Mesenteric fat pad (tissue), 1 donor: ENCODE results near the gene TRIM42. TPM values are rescaled to one million over a fixed set of nuclear protein-coding genes. Genes with fewer than 3 reads are reported as not detected.

Experiments used
- DNase-seq: peaks from one replicate; pipeline ENCODE4 v3.0.0-alpha.2; 2020; ENCODE audit warnings: low spot score
- total RNA-seq: library from RNA; stranded (reverse); fragmentation: NEBNext Ultra II Directional; extraction: Animal tissue kit (Norgen Biotek cat#: 25700); gene quantifications from one replicate; pipeline ENCODE4 v1.2.1, GENCODE V29; 2021
- donor health status: DM: yes; HTN: yes; CAD: no.

TRIM42 gene
- total RNA-seq, 1 donor from 2014 or later: not detected

DNA sequence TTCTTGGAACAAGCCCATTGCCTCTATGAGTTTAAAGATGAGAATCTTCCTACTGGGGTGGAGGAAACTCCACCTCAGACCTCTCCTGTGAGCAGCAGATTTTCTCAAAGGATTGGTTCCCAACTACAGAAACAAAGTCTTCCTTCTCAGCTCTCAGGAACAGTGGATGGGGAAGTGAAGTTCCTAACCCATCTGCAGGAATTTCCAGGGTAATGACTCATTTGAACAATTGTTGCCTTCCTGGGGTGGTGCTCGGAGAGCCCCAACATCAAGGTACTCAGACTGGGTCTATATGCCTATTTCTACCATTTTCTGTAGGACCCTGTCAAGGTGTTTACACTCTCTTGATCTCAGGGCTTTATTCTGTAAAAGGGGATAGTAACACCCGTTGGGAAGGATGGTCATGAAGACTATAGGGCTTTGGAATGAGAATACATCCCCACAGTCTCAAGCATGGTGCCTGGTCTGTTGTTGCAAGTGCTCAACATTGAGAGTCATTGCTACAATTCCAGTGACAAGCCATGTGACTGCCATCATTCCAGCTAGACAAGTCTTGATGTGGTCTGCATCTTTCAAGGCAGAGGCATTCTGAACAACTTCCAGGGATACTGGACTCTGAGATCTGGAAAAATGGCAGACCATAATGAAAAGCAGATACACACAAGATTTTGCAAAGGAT lies 33.0 kb downstream of the TRIM42 start:
- DNase-seq: no peak

DNA sequence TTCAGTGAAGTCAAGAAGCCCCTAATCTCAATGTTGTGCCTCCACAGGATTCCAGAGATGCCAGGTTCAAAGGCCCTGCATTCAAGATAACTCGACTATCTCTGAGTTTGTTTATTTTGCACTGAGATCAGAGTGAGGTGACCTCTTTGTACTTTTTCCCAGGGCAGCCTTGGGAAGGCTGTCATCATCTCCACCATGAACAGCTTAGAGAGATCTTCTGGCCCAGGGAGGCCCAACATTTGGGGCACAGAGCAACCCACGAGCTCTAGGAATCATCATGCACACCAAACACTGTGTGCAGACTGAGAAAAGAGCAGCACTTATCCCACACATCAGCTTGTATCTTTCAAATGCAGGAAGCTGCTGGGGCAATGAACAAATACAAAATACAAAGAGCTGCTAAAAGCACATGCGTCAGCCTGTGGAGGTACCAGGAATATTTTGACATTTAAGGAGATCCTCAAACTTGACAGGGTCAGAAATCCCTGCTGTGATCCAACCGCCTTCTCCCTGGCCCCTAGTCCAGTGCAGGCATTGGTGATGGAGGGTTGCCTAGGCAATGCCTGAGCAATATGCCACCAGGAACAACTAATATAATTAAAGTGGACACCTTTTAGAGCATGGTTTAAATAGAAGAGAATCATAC lies 33.6 kb downstream of the TRIM42 start:
- no peak for DNase-seq

DNA sequence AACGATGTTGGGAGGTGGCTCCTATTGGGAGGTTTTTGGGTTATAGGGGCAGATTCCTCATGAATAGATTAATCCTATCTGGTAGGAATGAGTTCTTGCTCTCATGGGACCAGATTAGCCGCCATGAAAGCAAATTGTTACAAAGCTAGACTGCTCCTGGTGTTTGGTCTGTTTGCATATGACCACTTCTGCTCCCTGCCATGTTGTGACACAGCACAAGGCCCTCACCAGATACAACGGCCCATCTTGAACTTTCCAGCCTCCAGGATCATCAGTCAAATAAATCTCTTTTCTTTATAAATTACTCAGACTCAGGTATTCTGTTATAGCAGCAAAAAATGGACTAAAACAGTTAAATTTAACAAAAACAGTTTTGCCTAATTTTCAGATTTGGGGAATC lies 34.4 kb downstream of the TRIM42 start:
- DNase-seq: no peak

- DNase-seq: no peak
Measured at GRCh38 chr3:140715035-140715434, 37.2 kb downstream of the TRIM42 start.

GRCh38 chr3:140717921-140718320 lies 40.1 kb downstream of the TRIM42 start:
- DNase-seq: no peak

GRCh38 chr3:140719841-140720614 lies 42.2 kb downstream of the TRIM42 start:
- DNase-seq: no peak

GRCh38 chr3:140723576-140723975 lies 45.7 kb downstream of the TRIM42 start:
- DNase-seq: no peak

GRCh38 chr3:140724856-140725812 lies 47.3 kb downstream of the TRIM42 start:
- DNase-seq: no peak

DNA sequence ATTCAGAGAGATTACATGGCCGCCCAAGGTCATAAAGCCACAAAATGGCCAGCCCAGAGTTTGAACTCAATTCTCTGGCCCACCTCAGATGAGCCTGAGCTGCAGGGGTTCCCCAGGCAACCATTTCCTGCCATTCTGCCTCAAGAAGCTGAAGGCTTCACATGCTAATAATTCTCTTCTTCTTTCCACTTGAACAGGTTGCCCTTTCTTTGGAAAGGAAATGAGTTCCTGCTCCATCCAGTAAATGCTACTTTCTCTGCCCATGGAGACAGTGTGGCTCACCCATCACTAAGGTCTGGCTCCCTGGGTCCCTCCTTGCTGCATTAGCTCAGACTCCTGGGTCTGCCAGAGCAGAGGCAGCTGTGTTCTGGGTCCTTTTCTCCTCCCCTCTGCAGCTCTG lies 48.2 kb downstream of the TRIM42 start:
- no peak for DNase-seq

DNA sequence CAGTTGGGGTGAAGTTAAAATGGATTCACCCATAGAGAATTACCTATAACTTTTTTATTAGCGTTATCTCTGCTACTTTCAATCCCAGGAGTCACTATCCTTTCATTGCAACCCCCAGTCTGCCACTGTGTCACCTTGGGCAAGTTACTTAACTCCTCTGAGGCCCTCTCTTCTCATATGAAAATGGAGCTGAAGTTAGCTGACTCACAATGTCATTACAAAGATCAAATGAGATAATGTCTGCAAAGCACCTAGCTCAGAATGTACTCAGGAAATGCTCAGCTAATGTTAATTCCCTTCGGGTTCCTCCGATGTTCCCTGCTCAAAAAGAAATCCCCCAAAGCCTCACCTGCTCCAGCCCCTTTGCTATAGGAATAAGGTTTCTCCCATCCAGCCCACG lies 50.0 kb downstream of the TRIM42 start:
- no peak for DNase-seq

DNA sequence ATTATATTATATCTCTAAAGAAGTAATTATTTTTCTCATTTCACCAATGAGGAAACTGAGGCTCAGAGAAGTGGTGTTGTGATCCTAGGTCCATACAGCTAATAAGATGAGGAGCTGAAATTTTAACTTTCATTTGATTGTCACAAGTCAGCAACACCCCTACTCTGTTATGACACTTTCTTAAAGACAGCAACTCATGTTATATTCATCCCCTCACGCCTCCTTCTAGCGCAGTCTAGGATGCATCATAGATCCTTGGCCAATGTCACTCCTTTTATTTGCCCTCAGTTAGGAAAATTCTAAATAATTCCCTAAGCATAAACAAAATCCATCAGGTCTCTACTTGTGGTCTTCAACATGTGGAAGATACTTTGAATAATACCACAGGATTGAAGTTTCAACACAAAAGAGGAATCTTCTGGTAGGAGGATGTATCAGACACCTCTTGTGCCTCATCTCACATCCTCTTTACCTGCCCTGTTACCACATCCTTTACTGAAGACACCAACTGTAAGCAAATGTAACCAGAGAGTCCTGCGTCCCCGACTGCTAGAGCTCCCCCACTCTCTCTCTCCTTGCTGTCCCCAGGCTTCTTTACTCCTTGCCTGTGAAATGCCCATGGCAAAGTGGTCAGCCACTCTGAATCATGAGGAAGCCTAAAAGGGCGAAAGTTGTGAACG lies 53.7 kb downstream of the TRIM42 start:
- DNase-seq: no peak

GRCh38 chr3:140733623-140734022 lies 55.8 kb downstream of the TRIM42 start:
- no peak for DNase-seq

- no peak for DNase-seq
Measured at GRCh38 chr3:140736863-140737460, 59.1 kb downstream of the TRIM42 start.

- DNase-seq: no peak
Measured at GRCh38 chr3:140742116-140742515, 64.3 kb downstream of the TRIM42 start.

DNA sequence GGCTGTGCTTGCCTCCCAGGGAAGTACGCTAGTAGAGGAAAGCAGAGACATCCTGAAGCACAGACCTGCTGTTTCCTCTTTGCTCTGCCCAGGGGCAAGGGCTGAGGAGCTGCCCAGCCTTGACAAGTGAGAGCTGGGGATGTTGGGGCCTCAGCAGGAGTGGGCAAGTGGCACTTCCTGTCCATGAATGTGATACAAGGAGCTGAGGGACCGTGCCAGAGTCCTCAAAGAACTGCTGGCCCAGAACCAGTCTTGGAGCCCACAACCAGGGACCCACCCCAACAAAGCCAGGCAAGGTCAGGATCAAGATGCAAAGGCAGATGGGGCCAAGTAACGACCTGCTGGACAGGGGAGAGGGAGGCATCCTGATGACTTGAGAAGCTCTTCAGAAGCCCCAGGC lies 70.3 kb downstream of the TRIM42 start:
- no peak for DNase-seq

- no peak for DNase-seq
Measured at GRCh38 chr3:140748903-140749302, 71.0 kb downstream of the TRIM42 start.
